GM04504 (cell line): ENCODE results near the gene ZDHHC21.

Source experiments
- DNase-seq: peaks from one replicate; pipeline ENCODE4 v3.0.0-alpha.2; 2012; ENCODE audit warnings: low read depth

ZDHHC21 gene

GRCh38 chr9:14693251-14693861, at the start of gene ZDHHC21:
ZDHHC21 (minus strand) TSS chr9:14693432; CDS start chr9:14674340, 19,092 bp downstream.
- DNase-seq: peak; percentile 26

- DNase-seq: no peak
Observed at GRCh38 chr9:14741369-14741768, 48.1 kb upstream of the ZDHHC21 start.

GRCh38 chr9:14733133-14733532, 39.9 kb upstream of the ZDHHC21 start:
- DNase-seq: no peak

- DNase-seq: no peak
Observed at GRCh38 chr9:14731294-14731981, 38.2 kb upstream of the ZDHHC21 start.

GRCh38 chr9:14730461-14730898, 37.2 kb upstream of the ZDHHC21 start:
- DNase-seq: no peak

GRCh38 chr9:14723301-14723700, 30.1 kb upstream of the ZDHHC21 start:
- no peak for DNase-seq

- no peak for DNase-seq
Observed at GRCh38 chr9:14722391-14723035, 29.3 kb upstream of the ZDHHC21 start, which contains the start of gene CER1. CER1 (minus strand) TSS chr9:14722733; CDS start chr9:14722672, 61 bp downstream.

- no peak for DNase-seq
Observed at GRCh38 chr9:14719231-14719923, 26.1 kb upstream of the ZDHHC21 start.

- DNase-seq: no peak
Observed at GRCh38 chr9:14715102-14715501, 21.9 kb upstream of the ZDHHC21 start.

- no peak for DNase-seq
Observed at GRCh38 chr9:14713187-14713767, 20.0 kb upstream of the ZDHHC21 start.

GRCh38 chr9:14710804-14711203, 17.6 kb upstream of the ZDHHC21 start:
- no peak for DNase-seq

GRCh38 chr9:14706530-14707140, 13.4 kb upstream of the ZDHHC21 start:
- DNase-seq: no peak

- DNase-seq: no peak
Observed at GRCh38 chr9:14705079-14705478, 11.8 kb upstream of the ZDHHC21 start.

- DNase-seq: no peak
Observed at GRCh38 chr9:14704281-14704680, 11.0 kb upstream of the ZDHHC21 start.

GRCh38 chr9:14702200-14702720, 9.0 kb upstream of the ZDHHC21 start:
- DNase-seq: no peak

- no peak for DNase-seq
Observed at GRCh38 chr9:14692470-14693250, 572 bp downstream of the ZDHHC21 start.

- DNase-seq: no peak
Observed at GRCh38 chr9:14690948-14691730, 2.1 kb downstream of the ZDHHC21 start.

GRCh38 chr9:14687042-14687719, 6.1 kb downstream of the ZDHHC21 start:
- DNase-seq: peak; percentile 30

- no peak for DNase-seq
Observed at GRCh38 chr9:14686168-14686567, 7.1 kb downstream of the ZDHHC21 start.
